Vagina (tissue), 2 donors: ENCODE data around the gene CBX8. TPM values are rescaled to one million over a fixed set of nuclear protein-coding genes. Genes with fewer than 3 reads are reported as not detected.

Experiments used
- DNase-seq, 2 donors: peaks; one replicate each; pipeline ENCODE4 v3.0.0-alpha.2; 2017; ENCODE audit errors: extremely low spot score in 2 of 2
- H3K27ac ChIP-seq: fragments of 200-600 bp; sonication (generic); one replicate; pipeline ENCODE4 v1.5.1; 2019
- H3K27me3 ChIP-seq: fragments of 200-600 bp; sonication (generic); one replicate; pipeline ENCODE4 v1.5.1; 2019
- H3K36me3 ChIP-seq, 2 donors: fragments of 200-600 bp; sonication (generic); one replicate each; pipeline ENCODE4 v1.5.1; 2017 to 2019
- H3K4me1 ChIP-seq: fragments of 200-600 bp; sonication (generic); one replicate; pipeline ENCODE4 v1.5.1; 2019
- H3K4me3 ChIP-seq, 2 donors: fragments of 200-600 bp; sonication (generic); 1 replicate in 1 of 2; 2 replicates in 1 of 2; pipeline ENCODE4 v1.5.1; 2016 to 2019
- H3K9me3 ChIP-seq: fragments of 200-600 bp; sonication (generic); one replicate; pipeline ENCODE4 v1.5.1; 2019
- POLR2A ChIP-seq, 2 donors: fragments of 450-650 bp; IDR thresholded peaks; one replicate each; pipeline ENCODE4 v1.6.1; 2017; ENCODE audit warnings: antibody characterized with exemption in 2 of 2, mild to moderate bottlenecking in 2 of 2, moderate library complexity in 2 of 2
- POLR2AphosphoS5 ChIP-seq, 2 donors: sonication (generic); formaldehyde crosslinking; IDR thresholded peaks; one replicate each; pipeline ENCODE4 v1.9.0; 2017; ENCODE audit warnings: antibody characterized with exemption in 2 of 2, mild to moderate bottlenecking in 2 of 2, low read depth in 1 of 2; ENCODE audit not compliant: insufficient read depth in 1 of 2
- intact Hi-C: fragments of 100-400 bp; cut with DNase I; formaldehyde crosslinking; loops from one replicate; pipeline ENCODE4 v1.15.1; 2023
- total RNA-seq: library from RNA; depleted of rRNA; stranded (reverse); fragments of >200 nt; gene quantifications from one replicate; pipeline ENCODE4 v1.2.3, GENCODE V29; 2016
- TF ChIP-seq, protein P1 (sequence below), 3 experiments: fragments of 450-650 bp in 2 of 3; fragments of 200-600 bp in 1 of 3; sonication (generic) in 1 of 3; IDR thresholded peaks; one replicate each; pipeline ENCODE4 v1.5.1; 2017 to 2019; ENCODE audit warnings: antibody characterized with exemption in 3 of 3, mild to moderate bottlenecking in 2 of 3, moderate library complexity in 2 of 3

Gene CBX8
- total RNA-seq, 1 donor from 2014 or later = 0.98 TPM

DNA sequence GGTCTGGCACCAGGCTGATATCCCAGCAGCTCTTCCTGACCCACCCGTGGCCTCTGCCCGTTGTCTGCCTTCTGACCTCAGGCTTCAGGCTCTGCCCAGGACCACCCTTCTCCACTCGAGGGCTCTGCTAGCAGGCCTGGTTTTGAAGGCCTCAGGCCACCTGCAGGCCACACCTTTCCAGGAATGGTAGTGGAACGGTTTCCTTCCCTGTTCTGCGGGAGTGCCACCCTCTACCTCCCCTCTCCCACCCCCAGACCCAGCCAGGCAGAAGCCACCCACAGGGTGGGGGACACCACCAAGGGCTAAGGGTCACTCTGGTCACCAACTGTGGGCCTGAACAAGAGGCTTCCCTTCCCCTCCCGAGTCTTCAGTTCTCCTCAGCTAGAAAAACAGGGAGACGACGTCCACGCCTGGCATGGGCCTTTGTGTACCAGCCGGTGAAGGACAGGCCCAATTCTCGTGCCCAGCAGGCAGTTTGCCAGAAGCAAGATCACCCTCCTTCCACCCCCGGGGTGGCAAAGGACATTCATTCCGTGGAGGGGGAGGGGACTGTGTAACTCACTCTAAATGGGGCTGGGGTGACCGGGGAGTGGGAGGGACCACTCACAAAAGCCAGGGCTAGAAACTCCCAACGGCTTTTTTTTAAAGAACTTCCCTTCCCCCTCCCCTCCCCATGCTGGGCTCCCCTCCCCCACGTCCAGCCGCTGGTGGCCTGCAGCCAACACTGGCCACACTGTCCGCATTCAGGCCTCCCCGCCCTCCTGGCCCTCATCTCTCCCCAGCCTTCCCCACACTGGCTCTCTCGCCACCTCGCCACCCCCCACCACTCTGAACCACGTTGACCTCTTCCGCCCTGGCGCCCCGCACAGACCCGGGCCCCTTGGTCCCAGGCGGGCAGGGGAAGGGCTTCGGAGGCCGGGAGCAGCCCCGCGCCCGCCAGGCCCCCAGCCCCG is 34.7 kb upstream of the CBX8 start:
- Histone ChIP-seq H3K27ac (no peak overlapping the region), H3K4me1 (peaks cover 27% of the 10 kb centered on the region), H3K4me3 (peak overlapping the region; percentile 18 to 23), H3K27me3 (no peaks in the 10 kb centered on the region), H3K36me3 (peaks cover 0 to 17% of the 10 kb centered on the region in 2 donors), H3K9me3 (no peaks in the 10 kb centered on the region)
- TF ChIP-seq, protein P1, sequence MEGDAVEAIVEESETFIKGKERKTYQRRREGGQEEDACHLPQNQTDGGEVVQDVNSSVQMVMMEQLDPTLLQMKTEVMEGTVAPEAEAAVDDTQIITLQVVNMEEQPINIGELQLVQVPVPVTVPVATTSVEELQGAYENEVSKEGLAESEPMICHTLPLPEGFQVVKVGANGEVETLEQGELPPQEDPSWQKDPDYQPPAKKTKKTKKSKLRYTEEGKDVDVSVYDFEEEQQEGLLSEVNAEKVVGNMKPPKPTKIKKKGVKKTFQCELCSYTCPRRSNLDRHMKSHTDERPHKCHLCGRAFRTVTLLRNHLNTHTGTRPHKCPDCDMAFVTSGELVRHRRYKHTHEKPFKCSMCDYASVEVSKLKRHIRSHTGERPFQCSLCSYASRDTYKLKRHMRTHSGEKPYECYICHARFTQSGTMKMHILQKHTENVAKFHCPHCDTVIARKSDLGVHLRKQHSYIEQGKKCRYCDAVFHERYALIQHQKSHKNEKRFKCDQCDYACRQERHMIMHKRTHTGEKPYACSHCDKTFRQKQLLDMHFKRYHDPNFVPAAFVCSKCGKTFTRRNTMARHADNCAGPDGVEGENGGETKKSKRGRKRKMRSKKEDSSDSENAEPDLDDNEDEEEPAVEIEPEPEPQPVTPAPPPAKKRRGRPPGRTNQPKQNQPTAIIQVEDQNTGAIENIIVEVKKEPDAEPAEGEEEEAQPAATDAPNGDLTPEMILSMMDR (IDR thresholded peaks at IDR 0.05) = no peak
- no peak for TF ChIP-seq POLR2A (IDR thresholded peaks at IDR 0.05)
- no peak for TF ChIP-seq POLR2AphosphoS5 (IDR thresholded peaks at IDR 0.05; ENCODE audit: insufficient read depth in 1 of 2, low read depth in 1 of 2)
- intact Hi-C loops = no loop called here
- DNase-seq = no peak

GRCh38 chr17:79830763-79831264 is 33.9 kb upstream of the CBX8 start:
- no peaks in the 10 kb centered on the region for H3K27me3 ChIP-seq
- peaks cover 20% of the 10 kb centered on the region for H3K4me1 ChIP-seq
- DNase-seq = no peak
- H3K4me3 ChIP-seq = no peak overlapping the region
- H3K27ac ChIP-seq = no peak overlapping the region
- H3K36me3 ChIP-seq = peaks cover 0 to 17% of the 10 kb centered on the region in 2 donors
- intact Hi-C loops = no loop called here
- H3K9me3 ChIP-seq = no peaks in the 10 kb centered on the region
- TF ChIP-seq, protein P1 (IDR thresholded peaks at IDR 0.05) = no peak
- no peak for TF ChIP-seq POLR2A (IDR thresholded peaks at IDR 0.05)
- no peak for TF ChIP-seq POLR2AphosphoS5 (IDR thresholded peaks at IDR 0.05; ENCODE audit: insufficient read depth in 1 of 2, low read depth in 1 of 2)

GRCh38 chr17:79830303-79830702 is 33.4 kb upstream of the CBX8 start:
- Histone ChIP-seq H3K27me3 (no peaks in the 10 kb centered on the region), H3K4me3 (no peak overlapping the region), H3K4me1 (peaks cover 19% of the 10 kb centered on the region), H3K9me3 (no peaks in the 10 kb centered on the region), H3K36me3 (peaks cover 0 to 17% of the 10 kb centered on the region in 2 donors), H3K27ac (no peak overlapping the region)
- intact Hi-C loops = no loop called here
- DNase-seq = no peak
- TF ChIP-seq POLR2A (IDR thresholded peaks at IDR 0.05) (no peak), POLR2AphosphoS5 (IDR thresholded peaks at IDR 0.05; ENCODE audit: insufficient read depth in 1 of 2, low read depth in 1 of 2) (no peak)
- TF ChIP-seq, protein P1 (IDR thresholded peaks at IDR 0.05) = no peak

GRCh38 chr17:79829457-79829856 is 32.6 kb upstream of the CBX8 start:
- Histone ChIP-seq H3K4me1 (peaks cover 19% of the 10 kb centered on the region), H3K27ac (no peak overlapping the region), H3K9me3 (no peaks in the 10 kb centered on the region), H3K36me3 (peaks cover 0 to 8% of the 10 kb centered on the region in 2 donors), H3K27me3 (no peaks in the 10 kb centered on the region), H3K4me3 (no peak overlapping the region)
- no peak for DNase-seq
- TF ChIP-seq POLR2A (IDR thresholded peaks at IDR 0.05) (no peak), POLR2AphosphoS5 (IDR thresholded peaks at IDR 0.05; ENCODE audit: insufficient read depth in 1 of 2, low read depth in 1 of 2) (no peak)
- TF ChIP-seq, protein P1 (IDR thresholded peaks at IDR 0.05) = no peak
- intact Hi-C loops = no loop called here

DNA sequence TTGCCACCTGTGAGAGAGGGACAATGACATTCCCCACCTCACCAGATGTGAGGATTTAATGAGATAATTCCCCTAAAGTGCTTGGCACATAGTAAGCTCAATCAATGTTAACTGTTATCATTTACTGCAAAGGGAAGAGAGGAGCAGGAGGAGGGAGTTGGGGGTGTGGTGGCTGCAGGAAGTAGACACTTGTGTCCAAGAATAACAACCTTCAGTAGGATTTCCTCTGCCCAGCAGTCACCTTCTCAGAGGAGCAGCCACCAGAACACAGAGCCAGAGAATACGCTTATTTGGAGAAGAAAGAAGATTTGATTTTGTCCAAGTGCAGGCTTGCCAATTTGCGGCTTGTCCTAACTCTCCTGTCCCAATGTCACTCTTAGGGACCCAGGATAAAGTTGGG is 32.1 kb upstream of the CBX8 start:
- H3K36me3 ChIP-seq = peaks cover 0 to 5% of the 10 kb centered on the region in 2 donors
- no peaks in the 10 kb centered on the region for H3K27me3 ChIP-seq
- H3K9me3 ChIP-seq = no peaks in the 10 kb centered on the region
- no peak overlapping the region for H3K4me3 ChIP-seq
- TF ChIP-seq POLR2A (IDR thresholded peaks at IDR 0.05) (no peak), POLR2AphosphoS5 (IDR thresholded peaks at IDR 0.05; ENCODE audit: insufficient read depth in 1 of 2, low read depth in 1 of 2) (no peak)
- TF ChIP-seq, protein P1 (IDR thresholded peaks at IDR 0.05) = no peak
- H3K4me1 ChIP-seq = peaks cover 19% of the 10 kb centered on the region
- no peak for DNase-seq
- intact Hi-C loops = no loop called here
- no peak overlapping the region for H3K27ac ChIP-seq
